H1 (cell line): Measurements from ENCODE around the gene GALNT2.

Source experiments
- CEBPB ChIP-seq: IDR thresholded peaks from 2 replicates; pipeline ENCODE4 v1.6.1; 2012; ENCODE audit warnings: low read depth, low read length
- CHD2 ChIP-seq: IDR thresholded peaks from 2 replicates; pipeline ENCODE4 v1.6.1; 2012; ENCODE audit warnings: low read length, improper control_type of control experiment
- CTCF ChIP-seq, 3 experiments: IDR thresholded peaks; 1 replicate in 2 of 3; 2 replicates in 1 of 3; pipeline versions ENCODE4 v1.5.1 to v1.6.1; 2011; ENCODE audit warnings: low read length in 3 of 3, mild to moderate bottlenecking in 3 of 3, inconsistent platforms in 2 of 3, low read depth in 1 of 3, moderate library complexity in 1 of 3; ENCODE audit not compliant: insufficient read depth in 1 of 3; ENCODE audit errors: control extremely low read depth in 1 of 3
- POLR2A ChIP-seq, 2 experiments: IDR thresholded peaks; 1 replicate in 1 of 2; 2 replicates in 1 of 2; pipeline ENCODE4 v1.6.1; 2011; ENCODE audit warnings: low read depth in 2 of 2, low read length in 2 of 2, mild to moderate bottlenecking in 2 of 2; ENCODE audit errors: control extremely low read depth in 1 of 2
- POLR2AphosphoS5 ChIP-seq: IDR thresholded peaks from 2 replicates; pipeline ENCODE4 v1.6.1; 2011; ENCODE audit warnings: low read depth, low read length
- RAD21 ChIP-seq, 2 experiments: IDR thresholded peaks in 1 of 2; conservative IDR thresholded peaks in 1 of 2; 2 replicates each; pipeline ENCODE4 v1.6.1; 2011; ENCODE audit warnings: low read depth in 2 of 2, low read length in 2 of 2, improper control_type of control experiment in 1 of 2, inconsistent platforms in 1 of 2, mild to moderate bottlenecking in 1 of 2, moderate library complexity in 1 of 2
- TAF1 ChIP-seq: IDR thresholded peaks from 2 replicates; pipeline ENCODE4 v1.6.1; 2011; ENCODE audit warnings: mild to moderate bottlenecking, low read depth, low read length
- TCF12 ChIP-seq: IDR thresholded peaks from 2 replicates; pipeline ENCODE4 v1.6.1; 2011; ENCODE audit warnings: low read depth, mild to moderate bottlenecking, low read length

GRCh38 chr1:230176871-230177411 is 109.9 kb downstream of the GALNT2 start:
- TF ChIP-seq TAF1: no peak
- no peak for TF ChIP-seq CTCF (IDR thresholded peaks at IDR 0.05; ENCODE audit: control extremely low read depth in 1 of 3, insufficient read depth in 1 of 3, low read depth in 1 of 3, low read length in 3 of 3)
- TF ChIP-seq RAD21 (IDR thresholded peaks at IDR 0.05 in 1 of 2, conservative IDR thresholded peaks at IDR 0.05 in 1 of 2; ENCODE audit: low read depth in 2 of 2, low read length in 2 of 2): no peak
- no peak for TF ChIP-seq TCF12
- TF ChIP-seq POLR2AphosphoS5: no peak
- no peak for TF ChIP-seq CHD2
- no peak for TF ChIP-seq POLR2A (IDR thresholded peaks at IDR 0.05; ENCODE audit: control extremely low read depth in 1 of 2, low read depth in 2 of 2, low read length in 2 of 2)
- TF ChIP-seq CEBPB: no peak
